GM18505 (cell line): ENCODE data around the gene C2orf42.
A peak's percentile ranks its signal among the peaks of the same experiment; 100 is the strongest.
"Not testable (repeated sequence)": the region's sequence is repeated elsewhere in the genome, so short reads cannot be mapped to it uniquely, and the experiment has no call there.

Source experiments
- ATAC-seq: cut with Tn5 transposase; IDR thresholded peaks from one replicate; pipeline ENCODE4 v1.9.1; 2021; ENCODE audit not compliant: unreplicated experiment
- POLR2A ChIP-seq: IDR thresholded peaks from 4 replicates; pipeline ENCODE4 v1.6.1; 2011; ENCODE audit warnings: borderline replicate concordance; ENCODE audit not compliant: insufficient read depth, insufficient read length; ENCODE audit errors: extremely low read depth

C2orf42 gene

GRCh38 chr2:70145851-70146739, 44.7 kb downstream of the C2orf42 start:
- ATAC-seq: no peak
- TF ChIP-seq POLR2A: no peak

DNA sequence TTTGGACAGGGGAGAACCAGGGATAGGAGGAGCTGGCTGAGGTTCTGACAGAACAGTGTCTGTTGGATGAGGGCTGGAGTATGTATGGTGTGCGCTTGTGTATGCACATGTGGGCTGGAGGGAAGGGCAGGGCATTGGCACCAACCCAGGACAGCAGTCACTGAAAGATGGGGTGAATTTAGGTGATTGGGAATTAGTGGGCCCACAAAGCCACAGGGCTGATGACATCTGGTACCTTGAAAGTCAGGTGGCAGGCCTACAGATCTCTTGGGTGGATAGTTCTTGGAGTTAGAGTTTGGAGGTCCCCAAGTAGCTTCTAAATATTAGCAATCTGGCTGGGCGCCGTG, 45.7 kb downstream of the C2orf42 start:
- TF ChIP-seq POLR2A: no peak
- no peak for ATAC-seq

GRCh38 chr2:70144443-70145143, 46.2 kb downstream of the C2orf42 start:
- ATAC-seq: no peak
- TF ChIP-seq POLR2A: no peak

DNA sequence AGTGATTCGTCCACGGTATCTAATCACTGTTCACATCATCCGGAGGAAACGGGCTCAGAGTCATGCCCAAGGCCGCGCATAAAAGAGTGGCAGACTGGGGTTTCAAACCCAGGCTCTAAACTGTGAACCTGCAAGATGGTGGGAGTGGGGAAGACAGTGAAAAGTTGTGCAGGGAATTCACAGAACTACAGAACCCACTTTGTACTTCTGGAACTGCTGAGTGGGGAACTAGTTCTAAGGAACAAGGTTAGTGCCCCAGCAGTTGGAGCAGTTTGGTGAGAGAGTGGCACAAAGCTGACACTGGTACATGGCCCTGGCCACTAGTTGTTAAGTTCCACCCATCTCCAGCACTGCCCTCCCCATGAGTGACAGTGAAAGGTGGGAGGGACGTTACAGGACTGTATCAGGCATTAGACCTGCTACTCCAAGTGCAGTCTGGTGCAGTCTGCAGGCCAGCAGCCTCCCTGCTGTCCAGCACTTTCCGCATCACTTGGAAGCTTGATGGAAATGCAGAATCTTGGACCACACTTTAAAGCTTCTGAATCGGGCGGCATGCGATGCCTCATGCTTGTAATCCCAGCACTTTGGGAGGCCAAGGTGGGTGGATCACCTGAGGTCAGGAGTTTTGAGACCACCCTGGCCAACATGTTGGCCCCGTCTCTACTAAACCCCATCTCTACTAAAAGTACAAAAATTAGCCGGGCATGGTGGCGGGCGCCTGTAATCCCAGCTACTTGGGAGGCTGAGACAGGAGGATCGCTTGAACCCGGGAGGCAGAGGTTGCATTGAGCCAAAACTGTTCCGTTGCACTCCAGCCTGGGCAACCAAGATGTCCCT, 47.3 kb downstream of the C2orf42 start:
- TF ChIP-seq POLR2A: no peak
- ATAC-seq: no peak

- TF ChIP-seq POLR2A: peak; percentile 74
Observed at GRCh38 chr2:70142590-70143313, 48.1 kb downstream of the C2orf42 start.

DNA sequence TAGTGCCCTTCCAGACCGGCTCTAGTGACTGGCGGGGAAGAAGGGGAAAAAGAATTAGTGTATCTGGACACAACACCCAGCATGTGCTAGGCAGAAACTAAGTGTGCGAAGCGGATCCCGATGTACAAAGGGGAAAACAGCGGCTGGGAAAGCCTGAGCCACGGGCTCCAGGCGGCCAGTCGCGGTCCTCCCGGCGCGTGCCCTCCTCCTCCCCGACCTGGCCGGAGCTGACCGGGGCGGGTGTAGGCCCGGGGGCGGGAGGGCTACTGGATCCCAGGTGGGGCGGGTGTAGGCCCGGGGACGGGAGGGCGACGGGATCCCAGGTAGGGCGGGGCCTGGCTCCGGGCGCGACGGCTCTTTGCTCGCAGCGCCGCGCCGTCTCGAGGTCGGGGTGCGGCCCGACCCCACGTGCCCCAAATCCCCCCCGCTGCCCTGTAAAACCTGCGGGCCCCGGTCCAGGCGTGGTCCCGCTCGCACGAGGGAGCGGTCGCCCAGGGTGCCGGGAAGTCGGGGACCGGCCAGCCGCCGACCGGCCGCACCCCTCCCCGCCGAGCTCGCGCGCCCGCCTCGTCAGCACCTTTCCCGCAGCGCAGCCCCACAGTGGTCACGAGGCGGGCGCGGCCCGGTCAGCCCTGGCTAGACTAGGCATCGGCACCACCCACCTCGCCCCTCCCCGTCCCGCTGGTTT, 48.8 kb downstream of the C2orf42 start:
- peak; percentile 55 for TF ChIP-seq POLR2A
- ATAC-seq: peak; percentile 46

More at GRCh38 chr2:70142590-70143313, 48.1 kb downstream of the C2orf42 start:
- peak; percentile 73 for ATAC-seq

DNA sequence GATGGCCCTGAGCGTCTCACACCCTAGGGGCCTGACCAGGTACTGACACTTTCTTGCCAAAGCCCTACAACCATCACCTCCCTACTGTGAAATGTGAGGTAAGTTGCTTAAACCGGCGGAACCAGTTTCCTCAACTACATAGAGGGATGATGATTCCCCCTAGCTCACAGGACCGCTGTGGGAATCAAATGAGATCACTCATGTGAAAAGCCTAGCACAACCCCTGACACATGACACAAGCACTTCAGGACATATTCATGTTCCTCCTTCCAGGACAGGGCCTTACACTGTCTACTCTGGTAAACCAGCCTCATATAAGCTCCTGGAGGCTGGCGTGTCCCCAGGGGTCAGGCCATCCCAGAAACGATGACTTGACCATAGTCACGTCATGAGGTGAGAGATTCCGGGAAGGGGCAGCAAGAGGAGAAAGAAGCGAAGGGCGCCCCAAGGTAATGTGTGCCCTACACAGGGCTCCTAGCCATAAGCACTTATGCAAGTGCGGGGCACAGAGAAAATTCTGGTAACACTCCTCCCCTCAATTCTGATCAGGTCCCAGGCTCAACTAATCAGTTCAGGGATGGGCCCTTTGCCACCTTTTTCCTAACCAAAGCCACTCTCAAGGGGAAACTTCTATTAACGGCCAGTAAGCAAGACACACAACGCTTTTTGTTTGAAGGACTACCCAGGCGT, 49.5 kb downstream of the C2orf42 start:
- peak; percentile 63 for TF ChIP-seq POLR2A
- ATAC-seq: peak; percentile 29

DNA sequence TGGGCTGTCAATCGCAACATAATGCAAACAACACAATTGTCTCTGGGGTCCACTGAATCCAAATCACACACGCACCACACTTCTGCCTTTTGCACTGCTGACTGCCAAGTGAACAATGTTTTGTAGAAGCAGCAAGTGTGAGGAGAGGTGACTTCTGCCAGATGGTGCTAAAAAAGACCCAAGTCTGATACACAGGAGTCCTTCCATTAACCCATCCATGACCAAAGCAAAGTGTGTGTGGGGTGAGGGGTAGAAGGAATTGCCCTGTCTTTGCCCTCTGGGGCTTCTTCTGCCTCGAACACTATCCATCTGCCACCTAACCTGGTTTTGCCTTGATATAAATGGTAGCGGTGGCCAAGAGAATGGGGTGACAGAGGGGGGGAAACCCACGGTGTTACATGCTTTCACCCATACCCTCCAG, 50.0 kb downstream of the C2orf42 start:
- no peak for ATAC-seq
- TF ChIP-seq POLR2A: no peak

- ATAC-seq: not testable (repeated sequence)
- peak; percentile 32 for TF ChIP-seq POLR2A
Observed at GRCh38 chr2:70134323-70134983, 56.4 kb downstream of the C2orf42 start.

- no peak for ATAC-seq
- peak; percentile 41 for TF ChIP-seq POLR2A
Observed at GRCh38 chr2:70133491-70134322, 57.1 kb downstream of the C2orf42 start.
